Measurements from ENCODE around the gene NAIF1. TPM values are rescaled to one million over a fixed set of nuclear protein-coding genes. Genes with fewer than 3 reads are reported as not detected.

The NAIF1 gene
- total RNA-seq, result 13.6 and 14.2 TPM in 2 replicates

GRCh38 chr9:128066713-128067644 lies at the start of gene NAIF1:
TSS of gene NAIF1 (minus strand) at chr9:128067320. CDS start at chr9:128067101, 219 bp downstream.
- DNase-seq (ENCODE audit: low read depth), result peak; percentile 97
- peak within 1 kb of the TSS; percentile 66 for H3K4me3 ChIP-seq (ENCODE audit: low read depth, low read length)
- peaks cover 2% of the 10 kb centered on the region for H3K36me3 ChIP-seq (ENCODE audit: control insufficient read depth, insufficient read depth, low read length)
- TF ChIP-seq, protein P1, sequence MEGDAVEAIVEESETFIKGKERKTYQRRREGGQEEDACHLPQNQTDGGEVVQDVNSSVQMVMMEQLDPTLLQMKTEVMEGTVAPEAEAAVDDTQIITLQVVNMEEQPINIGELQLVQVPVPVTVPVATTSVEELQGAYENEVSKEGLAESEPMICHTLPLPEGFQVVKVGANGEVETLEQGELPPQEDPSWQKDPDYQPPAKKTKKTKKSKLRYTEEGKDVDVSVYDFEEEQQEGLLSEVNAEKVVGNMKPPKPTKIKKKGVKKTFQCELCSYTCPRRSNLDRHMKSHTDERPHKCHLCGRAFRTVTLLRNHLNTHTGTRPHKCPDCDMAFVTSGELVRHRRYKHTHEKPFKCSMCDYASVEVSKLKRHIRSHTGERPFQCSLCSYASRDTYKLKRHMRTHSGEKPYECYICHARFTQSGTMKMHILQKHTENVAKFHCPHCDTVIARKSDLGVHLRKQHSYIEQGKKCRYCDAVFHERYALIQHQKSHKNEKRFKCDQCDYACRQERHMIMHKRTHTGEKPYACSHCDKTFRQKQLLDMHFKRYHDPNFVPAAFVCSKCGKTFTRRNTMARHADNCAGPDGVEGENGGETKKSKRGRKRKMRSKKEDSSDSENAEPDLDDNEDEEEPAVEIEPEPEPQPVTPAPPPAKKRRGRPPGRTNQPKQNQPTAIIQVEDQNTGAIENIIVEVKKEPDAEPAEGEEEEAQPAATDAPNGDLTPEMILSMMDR (IDR thresholded peaks at IDR 0.05; ENCODE audit: insufficient read depth, low read length, poor library complexity, severe bottlenecking), result no peak
- no peaks in the 10 kb centered on the region for H3K27me3 ChIP-seq (ENCODE audit: control insufficient read depth, insufficient read depth, low read length)

DNA sequence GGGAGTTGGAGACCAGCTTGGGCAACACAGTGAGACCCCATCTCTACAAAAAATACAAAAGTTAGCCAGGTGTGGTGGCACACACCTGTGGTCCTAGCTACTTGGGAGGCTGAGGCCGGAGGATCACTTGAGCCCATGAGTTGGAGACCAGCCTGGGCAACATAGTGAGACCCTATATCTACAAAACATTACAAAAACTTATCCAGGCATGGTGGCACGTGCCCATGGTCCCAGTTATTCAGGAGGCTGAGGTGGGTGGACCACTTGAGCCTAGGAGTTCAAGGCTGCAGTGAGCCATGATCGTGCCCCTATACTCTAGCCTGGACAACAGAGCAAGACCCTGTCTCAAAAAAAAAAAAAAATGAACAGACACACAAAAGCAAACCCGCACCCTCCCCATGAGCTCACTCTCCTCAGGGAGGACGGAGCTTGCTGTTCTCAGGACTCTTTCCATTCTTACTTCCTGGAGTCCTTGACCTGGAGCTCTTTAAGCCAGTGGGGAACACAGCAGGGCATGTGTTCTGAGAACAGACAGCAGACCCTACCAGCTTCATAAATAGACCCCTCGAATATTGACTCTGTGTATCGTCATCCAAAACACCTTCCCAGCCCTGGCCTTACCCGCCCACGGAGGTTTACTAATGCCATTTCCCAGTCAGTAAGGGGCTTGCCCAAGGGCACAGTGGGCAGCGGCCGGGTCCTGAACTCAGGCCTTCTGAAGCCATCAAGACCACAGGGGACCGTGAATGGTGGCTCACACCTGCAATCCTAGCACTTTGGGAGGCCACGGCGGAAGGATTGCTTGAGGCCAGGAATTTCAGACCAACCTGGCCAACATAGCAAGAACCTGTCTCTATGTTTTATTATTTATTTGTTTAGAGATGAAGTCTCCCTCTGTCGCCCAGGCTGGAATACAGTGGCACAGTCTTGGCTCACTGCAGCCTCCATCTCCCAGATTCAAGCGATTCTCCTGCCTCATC lies 49.3 kb upstream of the NAIF1 start:
- no peak for DNase-seq (ENCODE audit: low read depth)
- H3K4me3 ChIP-seq (ENCODE audit: low read depth, low read length), result no peak overlapping the region
- peaks cover 1% of the 10 kb centered on the region for H3K36me3 ChIP-seq (ENCODE audit: control insufficient read depth, insufficient read depth, low read length)
- TF ChIP-seq, protein P1 (IDR thresholded peaks at IDR 0.05; ENCODE audit: insufficient read depth, low read length, poor library complexity, severe bottlenecking), result no peak
- no peaks in the 10 kb centered on the region for H3K27me3 ChIP-seq (ENCODE audit: control insufficient read depth, insufficient read depth, low read length)

DNA sequence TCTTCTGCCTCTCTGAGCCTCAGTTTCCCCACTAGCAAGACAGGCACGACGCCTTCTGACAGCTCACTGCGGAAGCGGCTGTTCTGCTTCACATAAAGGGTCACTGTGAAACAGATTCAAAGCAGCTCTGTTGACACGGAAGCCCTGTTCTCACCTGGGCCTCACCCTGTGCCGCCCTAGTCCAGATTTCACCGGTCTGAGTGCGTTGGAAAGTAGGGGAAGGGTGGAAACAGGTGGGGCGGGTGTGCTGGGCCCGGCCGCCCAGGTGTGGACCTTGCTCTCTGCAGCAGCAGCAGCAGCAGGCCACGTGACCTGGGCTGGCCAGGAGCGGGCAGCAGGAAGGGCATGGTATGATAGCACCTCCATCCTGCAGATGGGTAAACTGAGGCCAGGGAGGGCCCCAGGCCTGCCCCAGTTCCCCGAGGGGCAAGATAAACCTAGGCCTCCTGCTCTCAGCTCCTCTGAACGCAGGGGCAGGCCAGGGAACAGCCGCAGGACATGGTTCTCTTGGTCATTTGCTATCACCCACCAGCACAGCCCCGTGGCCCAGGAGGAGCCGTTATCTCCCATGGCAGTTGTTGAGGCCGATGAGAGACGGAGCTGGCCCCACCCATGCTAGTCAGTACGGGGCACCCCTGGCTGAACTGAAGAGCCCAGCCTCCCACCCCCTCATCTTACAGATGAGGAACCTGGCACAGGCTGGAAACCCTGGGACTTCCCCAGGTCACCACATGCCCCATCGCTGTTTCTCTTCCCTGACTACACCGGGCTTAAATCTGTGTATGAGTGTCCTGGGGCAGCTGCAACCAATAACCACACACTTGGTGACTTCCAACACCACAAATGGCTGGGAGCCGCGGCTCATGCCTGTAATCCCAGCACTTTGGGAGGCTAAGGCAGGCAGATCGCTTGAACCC lies 48.3 kb upstream of the NAIF1 start:
- Histone ChIP-seq H3K27me3 (ENCODE audit: control insufficient read depth, insufficient read depth, low read length) (no peaks in the 10 kb centered on the region), H3K4me3 (ENCODE audit: low read depth, low read length) (no peak overlapping the region), H3K36me3 (ENCODE audit: control insufficient read depth, insufficient read depth, low read length) (no peaks in the 10 kb centered on the region)
- no peak for DNase-seq (ENCODE audit: low read depth)
- TF ChIP-seq, protein P1 (IDR thresholded peaks at IDR 0.05; ENCODE audit: insufficient read depth, low read length, poor library complexity, severe bottlenecking), result no peak

DNA sequence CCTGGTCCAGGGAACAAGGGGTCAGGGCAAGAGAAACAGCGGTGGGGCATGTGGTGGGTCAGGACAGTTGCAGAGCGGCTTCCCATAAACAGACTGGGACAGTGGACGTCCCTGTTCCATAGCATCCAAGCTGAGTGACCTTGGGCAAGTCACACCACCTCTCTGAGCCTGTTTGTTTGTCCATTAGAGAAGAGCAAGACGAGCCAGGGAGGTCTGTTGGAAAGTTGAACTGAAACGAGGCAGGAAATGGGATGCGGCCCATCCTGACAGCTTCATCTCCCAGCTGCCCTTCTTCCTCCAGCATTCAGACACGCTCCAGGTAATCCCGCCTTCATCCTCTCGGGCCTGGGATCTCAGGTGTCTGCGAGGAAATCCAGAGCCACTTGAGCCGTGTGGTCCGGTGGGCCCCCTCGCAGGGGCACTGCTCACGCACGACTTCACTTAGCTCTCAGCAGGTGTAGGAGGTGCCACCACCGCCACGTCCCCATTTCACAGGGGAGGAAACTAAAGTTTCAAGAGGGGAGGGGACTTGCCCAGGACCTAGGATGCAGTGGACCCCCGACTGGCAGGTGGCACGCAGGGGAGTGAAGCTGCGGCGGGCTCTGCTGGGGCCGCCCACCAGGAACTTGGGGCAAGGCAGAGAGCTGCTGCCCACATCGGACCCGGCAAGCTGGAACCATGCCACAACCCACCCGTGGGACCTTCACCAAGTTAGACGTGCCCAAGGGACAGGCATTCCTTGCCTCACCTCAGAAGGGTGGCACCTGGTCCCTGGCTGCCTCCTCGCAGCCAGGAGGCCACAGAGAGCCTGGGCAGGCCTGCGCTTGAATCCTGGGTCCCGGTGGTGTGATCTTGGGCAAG lies 47.4 kb upstream of the NAIF1 start:
- Histone ChIP-seq H3K36me3 (ENCODE audit: control insufficient read depth, insufficient read depth, low read length) (no peaks in the 10 kb centered on the region), H3K27me3 (ENCODE audit: control insufficient read depth, insufficient read depth, low read length) (no peaks in the 10 kb centered on the region), H3K4me3 (ENCODE audit: low read depth, low read length) (no peak overlapping the region)
- DNase-seq (ENCODE audit: low read depth), result no peak
- TF ChIP-seq, protein P1 (IDR thresholded peaks at IDR 0.05; ENCODE audit: insufficient read depth, low read length, poor library complexity, severe bottlenecking), result no peak
